ENCODE data around the gene HSBP1L1.
A peak's percentile ranks its signal among the peaks of the same experiment; 100 is the strongest.

The HSBP1L1 gene

GRCh38 chr18:79945118-79946042 is 19.1 kb upstream of the HSBP1L1 start:
- DNase-seq: no peak

DNA sequence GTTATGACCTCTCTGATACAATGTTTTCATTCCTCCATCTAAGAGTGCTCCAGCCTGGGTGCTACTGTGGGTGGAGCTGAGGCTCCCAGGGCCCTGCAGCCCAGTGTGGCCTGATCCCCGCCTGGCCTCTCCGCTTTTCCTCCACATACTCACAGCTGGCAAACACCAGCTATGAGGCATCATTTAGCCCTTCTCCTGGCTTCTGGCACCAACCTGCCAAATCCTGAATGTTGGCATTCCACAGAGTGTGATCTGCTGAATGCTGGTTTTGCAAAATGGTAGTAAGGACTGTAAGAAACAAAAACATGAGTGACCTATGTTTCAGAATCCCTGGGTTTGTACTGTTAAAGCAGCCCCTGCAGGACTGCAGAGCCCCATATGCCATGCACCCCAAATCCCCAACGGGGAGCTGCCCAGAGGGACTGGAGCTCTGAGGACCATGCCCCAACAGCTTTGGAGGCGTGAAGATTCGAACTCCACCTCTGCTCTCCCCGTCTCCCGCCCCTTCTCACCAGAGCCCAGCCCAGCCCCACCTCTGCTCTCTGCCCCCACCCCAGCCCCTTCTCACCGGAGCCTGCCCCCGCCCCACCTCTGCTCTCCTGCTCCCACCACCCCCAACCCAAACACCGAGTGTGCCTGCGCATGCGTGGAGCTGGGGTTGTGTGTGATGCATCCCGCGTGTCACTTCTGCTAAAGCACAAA is 17.2 kb upstream of the HSBP1L1 start:
- no peak for DNase-seq

DNA sequence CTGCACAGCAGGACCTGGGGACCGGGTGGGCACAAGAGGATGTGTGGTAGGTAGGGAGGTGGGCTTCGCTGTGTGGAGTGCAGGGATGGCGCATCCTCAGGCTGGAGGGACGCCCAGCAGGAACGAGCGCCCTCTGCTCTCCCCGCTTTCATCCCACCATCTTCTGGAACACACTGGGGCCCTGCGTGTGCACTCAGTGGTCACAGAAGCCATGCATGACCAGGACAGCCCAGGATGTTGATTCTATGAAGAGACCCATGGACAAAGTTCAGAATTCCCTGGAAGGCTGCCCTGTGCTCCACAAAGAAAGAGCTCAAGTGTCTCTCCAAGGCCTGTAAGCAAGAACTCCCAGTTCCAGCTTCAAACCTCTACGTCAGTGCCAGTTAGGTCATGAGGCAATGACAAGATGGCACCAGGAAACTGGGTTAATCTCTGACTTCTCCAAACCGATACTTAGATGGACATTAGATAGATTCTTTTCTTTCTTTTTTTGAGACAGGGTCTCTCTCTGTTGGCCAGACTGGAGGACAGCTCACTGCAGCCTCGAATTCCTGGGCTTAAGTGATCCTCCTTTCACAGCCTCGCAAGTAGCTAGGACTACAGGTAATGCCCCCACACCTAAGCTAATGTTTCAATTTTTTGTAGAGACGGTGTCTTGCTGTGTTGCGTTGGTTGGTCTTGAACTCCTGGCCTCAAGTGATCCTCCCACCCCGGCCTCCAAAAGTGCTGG is 16.4 kb upstream of the HSBP1L1 start:
- no peak for DNase-seq

DNA sequence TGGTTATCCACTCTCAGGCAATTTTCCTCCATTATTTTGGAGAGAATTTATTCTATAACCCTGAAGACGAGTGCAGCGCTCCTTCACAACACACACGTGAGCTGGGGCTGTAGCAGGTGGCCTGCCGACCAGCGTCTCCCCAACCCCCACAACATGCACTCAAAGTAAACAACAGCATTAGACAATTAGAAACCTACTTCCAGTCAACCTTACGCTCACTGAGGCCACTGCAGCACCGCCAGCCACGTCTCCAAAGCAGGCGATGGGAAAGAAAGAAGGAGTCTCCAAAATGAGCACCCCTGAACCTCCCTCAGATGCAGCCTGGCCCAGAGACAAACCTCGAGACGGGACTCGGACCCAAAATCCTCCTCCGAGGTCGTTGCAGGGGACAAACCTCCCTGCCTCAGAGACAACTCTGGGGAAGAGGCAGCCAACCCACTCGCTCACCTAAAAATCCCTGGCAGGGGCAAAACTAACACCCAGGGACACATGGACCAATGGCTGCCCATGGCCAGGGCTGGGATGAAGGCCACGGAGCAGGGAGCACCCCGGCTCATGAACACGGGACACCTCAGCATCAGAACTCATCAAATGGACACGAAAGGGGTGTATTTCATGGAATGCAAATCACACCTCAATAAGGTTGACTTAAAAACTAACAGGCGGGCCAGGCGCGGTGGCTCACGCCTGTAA is 15.6 kb upstream of the HSBP1L1 start:
- DNase-seq: no peak

GRCh38 chr18:79949697-79950487 is 14.6 kb upstream of the HSBP1L1 start:
- peak; percentile 17 for DNase-seq

- peak; percentile 30 for DNase-seq
Observed at GRCh38 chr18:79950515-79951341, 13.7 kb upstream of the HSBP1L1 start.

- peak; percentile 96 for DNase-seq
Observed at GRCh38 chr18:79951545-79952455, 12.6 kb upstream of the HSBP1L1 start, which contains the start of gene SLC66A2. SLC66A2 (minus strand) TSS chr18:79951653; CDS start chr18:79950926, 727 bp downstream.

DNA sequence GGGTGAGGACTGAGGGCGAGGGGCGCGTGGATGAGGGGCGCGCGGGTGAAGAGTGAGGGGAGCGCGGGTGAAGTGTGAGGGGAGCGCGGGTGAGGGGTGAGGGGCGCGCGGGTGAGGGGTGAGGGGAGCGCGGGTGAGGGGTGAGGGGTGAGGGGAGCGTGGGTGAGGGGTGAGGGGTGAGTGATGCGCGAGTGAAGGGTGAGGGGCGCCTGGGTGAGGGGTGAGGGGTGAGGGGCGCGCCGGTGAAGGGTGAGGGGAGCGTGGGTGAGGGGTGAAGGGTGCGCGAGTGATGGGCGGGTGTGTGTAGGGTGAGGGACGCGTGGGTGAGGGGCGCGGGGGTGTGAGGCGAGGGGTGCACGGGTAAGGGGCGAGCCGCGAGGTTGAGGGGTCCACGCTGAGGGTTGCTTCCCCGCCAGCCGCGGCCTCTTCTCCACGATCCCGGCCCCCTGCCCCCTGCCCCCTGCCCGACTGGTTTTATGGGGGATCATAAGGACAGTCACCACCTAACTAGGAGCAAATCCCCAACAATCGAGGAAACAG is 11.9 kb upstream of the HSBP1L1 start:
- no peak for DNase-seq

DNA sequence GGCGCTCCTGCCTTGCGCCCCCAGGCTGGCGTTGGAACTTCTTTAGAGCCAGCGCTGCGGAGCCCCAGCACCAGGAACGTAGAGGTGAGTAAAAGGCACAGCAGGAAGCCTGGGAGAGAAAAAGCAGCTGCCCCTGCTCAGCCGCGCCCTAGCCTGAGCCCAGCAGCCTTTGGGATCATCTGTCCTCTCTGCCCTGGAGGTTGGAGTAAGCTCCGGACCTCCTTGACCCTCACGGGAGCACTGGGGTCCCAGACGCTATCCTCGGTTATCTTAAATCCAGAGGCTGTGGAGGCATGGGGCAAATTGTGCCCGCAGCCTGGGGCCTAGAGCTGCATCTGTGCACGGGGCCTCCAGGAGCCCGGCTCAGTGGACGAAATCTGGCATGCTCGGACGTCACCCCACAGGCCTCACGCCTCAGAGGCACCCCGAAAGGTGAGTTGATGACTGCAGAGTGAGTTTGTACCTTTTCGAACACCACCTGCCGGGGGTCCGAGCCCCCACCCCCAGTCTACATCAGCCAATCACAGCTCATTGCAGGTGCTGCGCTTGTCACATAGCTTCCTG is 11.4 kb upstream of the HSBP1L1 start:
- DNase-seq: no peak

- no peak for DNase-seq
Observed at GRCh38 chr18:79953971-79954651, 10.3 kb upstream of the HSBP1L1 start.

DNA sequence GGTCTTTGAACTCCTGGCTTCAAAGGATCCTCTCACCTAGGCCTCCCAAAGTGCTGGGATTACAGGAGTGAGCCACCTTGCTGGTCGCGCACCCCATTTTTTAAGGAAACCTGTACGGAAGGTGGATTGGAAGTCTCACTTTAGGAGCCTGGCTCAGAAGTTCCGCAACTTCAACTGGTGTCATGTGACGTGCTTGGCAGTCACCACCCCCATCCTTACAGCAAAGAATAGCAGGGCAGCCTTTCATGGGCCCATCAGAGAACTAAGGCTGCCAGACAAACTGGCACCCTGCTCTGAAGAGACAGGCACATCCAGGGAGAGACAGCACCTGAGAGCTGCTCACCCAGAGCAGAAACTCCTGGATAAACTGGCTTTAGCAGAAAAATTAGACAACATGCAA is 9.7 kb upstream of the HSBP1L1 start:
- DNase-seq: no peak

GRCh38 chr18:79955302-79956075 is 9.0 kb upstream of the HSBP1L1 start:
- no peak for DNase-seq

DNA sequence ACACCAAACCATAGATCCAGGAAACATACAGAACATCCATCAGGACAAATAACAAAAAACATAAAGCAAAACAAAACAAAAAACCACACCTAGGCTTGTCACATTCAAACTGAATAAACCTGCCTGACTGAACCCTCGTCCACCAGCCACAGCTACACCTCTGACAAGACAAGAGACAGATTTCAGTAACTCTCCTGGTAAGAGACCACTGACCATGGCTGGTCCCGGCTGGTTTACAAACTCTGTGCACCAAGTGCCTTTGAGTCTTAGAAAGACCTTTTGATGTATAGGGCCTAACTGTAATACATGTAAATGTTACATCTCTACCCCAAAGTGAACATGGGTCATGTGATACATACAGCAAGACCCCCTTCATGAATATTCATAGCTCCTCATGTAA is 8.2 kb upstream of the HSBP1L1 start:
- DNase-seq: no peak

DNA sequence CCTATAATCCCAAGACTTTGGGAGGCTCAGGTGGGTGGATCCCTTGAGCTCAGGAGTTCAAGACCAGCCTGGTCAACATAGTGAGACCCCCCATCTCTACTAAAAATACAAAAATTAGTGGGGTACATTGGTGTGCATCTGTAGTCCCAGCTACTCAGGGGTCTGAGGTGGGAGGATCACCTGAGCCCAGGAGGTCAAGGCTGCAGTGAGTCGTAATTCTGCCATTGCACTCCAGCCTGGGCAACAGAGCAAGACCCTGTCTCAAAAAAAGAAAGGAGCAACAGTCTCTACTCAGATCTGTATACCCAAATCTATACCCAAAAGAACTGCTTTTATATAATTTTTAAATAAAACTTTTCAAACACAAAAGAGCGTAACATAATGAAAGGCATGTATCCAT is 5.5 kb upstream of the HSBP1L1 start:
- DNase-seq: no peak

DNA sequence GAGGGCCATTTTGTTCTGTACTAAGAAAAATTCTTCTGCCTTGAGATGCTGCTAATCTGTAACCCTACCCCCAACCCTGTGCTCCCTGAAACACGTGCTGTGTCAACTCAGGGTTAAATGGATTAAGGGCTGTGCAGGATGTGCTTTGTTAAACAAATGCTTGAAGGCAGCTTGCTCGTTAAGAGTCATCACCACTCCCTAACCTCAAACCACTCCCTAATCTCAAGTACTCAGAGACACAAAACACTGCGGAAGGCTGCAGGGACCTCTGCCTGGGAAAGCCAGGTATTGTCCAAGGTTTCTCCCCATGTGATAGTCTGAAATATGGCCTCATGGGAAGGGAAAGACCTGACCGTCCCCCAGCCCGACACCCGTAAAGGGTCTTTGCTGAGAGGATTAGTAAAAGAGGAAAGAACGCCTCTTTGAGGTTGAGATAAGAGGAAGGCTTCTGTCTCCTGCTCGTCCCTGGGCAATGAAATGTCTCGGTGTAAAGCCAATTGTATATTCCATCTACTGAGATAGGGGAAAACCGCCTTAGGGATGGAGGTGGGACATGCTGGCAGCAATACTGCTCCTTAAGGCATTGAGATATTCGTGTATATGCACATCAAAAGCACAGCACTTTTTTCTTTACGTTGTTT is 4.2 kb upstream of the HSBP1L1 start:
- peak; percentile 41 for DNase-seq

DNA sequence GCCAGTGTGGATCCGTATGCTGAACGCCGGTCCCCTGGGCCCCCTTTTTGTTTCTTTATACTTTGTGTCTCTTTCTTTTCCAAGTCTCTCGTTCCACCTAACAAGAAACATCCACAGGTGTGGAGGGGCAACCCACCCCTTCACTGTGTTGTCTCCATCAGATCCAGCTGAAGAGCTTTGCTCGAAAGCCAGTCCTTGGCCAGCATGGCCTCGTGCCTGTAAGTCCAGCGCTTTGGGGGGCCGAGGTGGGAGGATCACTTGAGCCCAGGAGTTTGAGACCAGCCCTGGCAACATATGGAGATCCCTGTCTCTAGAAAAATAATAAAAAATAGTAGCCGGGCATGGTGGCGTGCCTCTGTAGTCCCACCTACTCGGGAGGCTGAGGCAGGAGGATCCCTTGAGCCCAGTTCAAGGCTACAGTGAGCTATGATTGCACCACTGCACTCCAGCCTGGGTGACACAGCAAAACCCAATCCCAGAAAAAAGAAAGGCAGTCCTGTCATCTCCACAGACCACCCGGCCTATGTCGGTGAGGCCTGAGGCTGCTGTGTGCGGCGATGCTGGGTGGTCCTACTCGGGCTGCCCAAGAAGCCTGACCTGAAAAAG is 3.4 kb upstream of the HSBP1L1 start:
- DNase-seq: no peak

All from CD4-positive, alpha-beta T cell treated with Interleukin-12 subunit alpha and Interleukin-12 subunit beta, for 1 hour (primary cell).